Activated T-cell treated with anti-CD3 and anti-CD28 coated beads for 1 hour (primary cell): ENCODE results near the gene ABCC12.
A peak's percentile ranks its signal among the peaks of the same experiment; 100 is the strongest.

Experiments
- DNase-seq: peaks from one replicate; pipeline ENCODE4 v3.0.0-alpha.2; 2020; ENCODE audit warnings: low read depth

The ABCC12 gene

GRCh38 chr16:48131201-48131935 is 24.4 kb downstream of the ABCC12 start:
- DNase-seq, result no peak

DNA sequence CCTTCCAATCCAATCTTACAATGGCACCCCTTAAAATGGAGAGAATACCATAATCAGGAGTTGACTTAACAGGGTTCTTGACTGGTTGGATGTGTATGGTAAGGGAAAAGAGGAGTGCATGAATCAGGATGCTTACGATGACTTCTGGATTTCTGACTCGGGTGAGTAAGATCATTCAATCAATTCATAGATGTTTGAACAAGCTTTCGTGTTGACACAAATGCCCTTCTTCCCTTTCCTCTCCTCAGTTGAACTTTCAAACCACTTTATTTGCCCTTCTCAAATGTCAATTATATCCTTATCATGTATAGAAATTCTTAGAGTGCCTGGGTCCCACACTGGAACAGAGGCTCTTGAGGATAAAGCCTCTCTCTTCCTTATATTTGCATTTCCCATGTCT is 25.9 kb downstream of the ABCC12 start:
- no peak for DNase-seq

DNA sequence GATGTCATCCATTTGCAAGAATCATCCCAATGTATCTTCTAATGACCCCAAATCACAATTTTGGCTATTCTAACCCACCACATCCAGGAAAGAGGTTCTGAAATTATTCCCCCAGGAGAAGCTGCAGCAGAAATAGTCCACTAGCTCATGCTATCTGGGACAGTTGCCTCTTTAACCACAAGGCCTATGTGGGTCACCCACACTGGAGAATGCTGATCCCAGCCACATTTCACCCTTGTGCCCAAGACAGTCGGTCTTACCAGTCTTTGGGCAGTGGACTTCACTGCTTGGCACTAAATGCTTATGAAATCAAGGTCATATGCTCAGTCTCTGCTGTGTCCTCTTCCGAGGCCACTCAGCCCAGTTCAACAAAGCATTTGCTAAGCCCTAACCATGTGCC is 27.0 kb downstream of the ABCC12 start:
- no peak for DNase-seq

DNA sequence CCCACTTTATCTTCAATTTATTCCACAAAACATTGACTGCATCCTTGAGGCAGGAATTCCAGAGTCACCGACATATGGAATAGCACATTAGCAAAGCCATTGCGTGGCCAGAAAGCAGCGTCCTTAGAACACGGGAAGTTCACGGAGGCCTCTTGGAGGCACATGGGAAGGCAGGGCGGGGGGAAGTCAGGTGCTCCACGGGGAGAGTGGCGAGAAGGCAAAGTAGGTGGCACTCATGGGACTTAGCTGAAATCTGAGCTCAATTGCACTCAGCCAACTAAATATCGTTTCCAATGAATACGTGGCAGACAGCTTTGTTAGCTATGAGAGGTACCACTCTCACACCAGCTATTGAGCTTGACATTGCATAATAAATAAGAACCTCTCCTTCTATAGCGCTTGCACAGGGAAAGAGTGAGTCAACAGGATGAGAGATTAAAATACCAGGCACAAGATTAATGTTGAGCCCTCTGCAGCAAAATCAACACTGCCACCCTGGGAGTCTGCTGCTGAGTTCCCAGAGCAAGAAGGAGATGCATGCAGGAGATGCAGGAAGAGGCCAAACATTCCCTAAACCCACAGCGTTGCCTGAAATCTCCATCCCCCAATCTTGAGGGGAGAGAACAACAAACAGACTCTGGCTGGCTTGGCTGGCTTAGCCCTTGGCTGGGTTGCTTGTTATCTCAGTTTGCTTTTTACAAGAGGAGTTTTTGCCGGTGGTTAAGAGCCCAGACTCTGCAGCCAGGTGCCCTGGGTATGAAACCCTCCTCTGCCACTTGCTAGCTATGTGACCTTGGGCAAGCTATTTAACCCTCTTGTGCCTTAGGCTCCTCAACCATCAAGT is 28.8 kb downstream of the ABCC12 start:
- no peak for DNase-seq

DNA sequence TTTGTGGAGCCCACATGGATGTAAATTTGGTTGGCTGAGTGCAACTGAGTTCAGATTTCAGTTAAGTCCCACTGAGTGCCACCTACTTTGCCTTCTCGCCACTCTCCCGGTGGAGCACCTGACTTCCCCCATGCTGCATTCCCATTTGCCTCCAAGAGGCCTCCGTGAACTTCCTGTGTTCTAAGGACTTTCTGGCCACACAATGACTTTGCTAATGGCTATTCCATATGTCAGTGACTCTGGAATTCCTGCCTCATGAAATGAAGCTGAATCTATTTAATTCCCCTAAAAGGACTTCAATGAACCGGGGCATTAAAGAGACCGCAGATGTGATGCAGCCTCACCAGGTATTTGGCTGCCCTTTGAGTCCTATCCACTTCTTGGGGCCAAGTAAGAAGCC is 29.9 kb downstream of the ABCC12 start:
- no peak for DNase-seq

GRCh38 chr16:48124266-48124665 is 31.5 kb downstream of the ABCC12 start:
- no peak for DNase-seq

DNA sequence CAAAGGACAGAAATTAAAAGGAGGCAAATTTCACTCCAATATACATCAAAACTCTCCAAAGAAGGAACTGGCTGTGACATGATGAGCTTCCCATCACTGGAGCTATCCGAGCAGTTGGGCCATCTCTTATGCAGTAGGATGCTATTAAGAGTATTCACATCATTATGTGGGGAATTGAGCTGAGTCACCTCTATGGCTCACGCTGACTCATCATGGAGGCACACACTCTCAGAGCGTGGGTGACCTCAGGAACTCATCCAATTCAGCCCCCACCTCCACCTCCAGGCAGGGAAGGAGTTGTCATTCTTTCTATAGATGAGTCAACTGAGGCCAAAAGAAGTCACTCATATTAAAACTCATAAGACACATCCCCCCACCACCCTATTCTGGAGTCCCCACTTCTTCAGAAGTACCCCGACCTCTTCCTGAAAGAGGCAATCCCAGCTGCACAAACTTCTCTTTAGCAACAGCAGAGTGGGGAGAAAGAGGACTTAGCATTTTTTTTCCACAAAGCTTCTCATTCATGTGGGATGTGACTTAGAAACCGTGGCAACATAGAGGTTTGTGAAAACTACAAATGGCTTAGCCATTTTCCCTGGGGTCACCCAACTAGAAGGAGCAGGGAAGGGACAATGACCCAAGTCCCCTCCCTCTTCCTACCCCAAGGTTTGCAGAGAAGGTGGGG is 32.5 kb downstream of the ABCC12 start:
- DNase-seq, result no peak

- no peak for DNase-seq
Measured at GRCh38 chr16:48121276-48121675, 34.5 kb downstream of the ABCC12 start.

- DNase-seq, result no peak
Measured at GRCh38 chr16:48118841-48119240, 37.0 kb downstream of the ABCC12 start.

GRCh38 chr16:48117217-48118105 is 38.3 kb downstream of the ABCC12 start:
- peak; percentile 33 for DNase-seq

GRCh38 chr16:48115299-48115698 is 40.5 kb downstream of the ABCC12 start:
- DNase-seq, result no peak

- DNase-seq, result no peak
Measured at GRCh38 chr16:48114410-48114809, 41.4 kb downstream of the ABCC12 start.

DNA sequence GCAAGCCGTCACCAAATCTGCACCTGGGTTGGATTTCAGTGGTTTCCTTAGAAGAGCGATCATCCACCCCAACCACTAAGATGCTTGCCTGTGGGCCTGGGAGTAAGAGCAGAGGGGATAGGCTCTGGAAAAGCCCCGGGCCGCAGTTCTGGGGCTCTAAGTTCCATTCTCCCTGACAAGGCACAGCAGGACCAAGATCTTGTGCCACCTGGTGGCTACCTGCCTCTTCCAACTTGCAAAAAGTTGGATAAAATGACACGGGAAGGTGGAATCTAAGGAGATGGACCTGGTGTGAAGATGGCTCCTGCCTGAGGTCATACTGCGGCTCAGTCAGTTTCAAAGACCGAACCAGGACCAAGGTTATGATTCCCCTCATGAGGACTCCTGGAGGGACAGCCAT is 42.3 kb downstream of the ABCC12 start:
- DNase-seq, result no peak

GRCh38 chr16:48113001-48113400 is 42.8 kb downstream of the ABCC12 start:
- DNase-seq, result no peak

DNA sequence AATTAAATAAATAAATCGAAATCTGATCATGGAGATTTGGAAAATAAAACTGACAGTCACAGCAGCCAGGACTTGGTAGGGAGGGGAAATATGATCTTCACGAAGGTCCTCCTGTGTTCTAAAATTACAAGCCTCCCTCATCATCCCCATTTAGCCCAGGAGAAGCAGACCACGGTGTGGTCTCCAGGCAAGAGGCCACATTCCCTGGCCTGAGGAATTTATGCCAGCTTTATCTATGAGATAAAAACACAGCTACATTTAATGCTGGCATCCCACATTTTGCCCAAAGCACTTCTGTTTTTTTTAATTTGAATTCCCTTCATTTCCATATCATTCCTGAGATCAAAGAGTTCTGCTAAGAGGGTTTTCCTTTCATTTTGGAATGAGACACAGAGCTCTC is 43.2 kb downstream of the ABCC12 start:
- DNase-seq, result no peak

DNA sequence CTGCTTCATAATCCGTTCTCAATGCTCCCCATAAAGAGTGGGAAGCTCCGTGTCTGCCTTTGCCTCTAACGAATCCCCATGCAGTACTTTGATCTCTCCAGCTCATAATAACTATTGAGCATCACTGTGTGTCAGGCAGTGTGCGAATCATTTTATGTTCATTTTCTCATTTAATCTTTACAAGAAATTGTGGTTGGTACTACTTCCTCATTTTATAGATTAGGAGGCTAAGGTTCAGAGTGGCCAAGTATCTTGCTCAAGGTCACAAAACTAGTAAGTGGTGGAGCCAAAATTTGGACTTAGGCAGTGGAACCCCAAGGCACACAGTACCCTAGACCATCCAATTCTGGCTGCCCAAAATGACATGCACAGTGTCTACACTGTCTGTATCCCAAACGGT is 44.8 kb downstream of the ABCC12 start:
- no peak for DNase-seq

DNA sequence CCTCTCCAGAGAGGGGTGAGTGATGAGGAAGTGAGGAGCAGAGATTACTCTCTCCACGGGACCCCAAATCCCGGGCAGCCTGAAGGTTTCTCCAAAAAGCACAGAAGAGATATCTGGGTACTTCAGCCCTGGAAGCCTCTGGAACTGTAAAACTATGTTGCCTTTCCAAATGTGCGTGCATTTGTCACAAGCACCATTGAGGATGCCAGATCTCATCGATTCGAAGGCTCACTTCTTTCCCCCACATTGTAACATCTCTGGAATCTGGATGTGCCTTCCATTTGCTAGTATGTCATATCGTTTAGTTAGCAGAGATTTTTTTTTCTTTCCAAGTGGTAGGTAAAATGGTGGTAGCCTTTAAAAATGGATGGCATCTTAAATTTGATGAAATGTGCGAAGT is 45.8 kb downstream of the ABCC12 start:
- DNase-seq, result no peak

DNA sequence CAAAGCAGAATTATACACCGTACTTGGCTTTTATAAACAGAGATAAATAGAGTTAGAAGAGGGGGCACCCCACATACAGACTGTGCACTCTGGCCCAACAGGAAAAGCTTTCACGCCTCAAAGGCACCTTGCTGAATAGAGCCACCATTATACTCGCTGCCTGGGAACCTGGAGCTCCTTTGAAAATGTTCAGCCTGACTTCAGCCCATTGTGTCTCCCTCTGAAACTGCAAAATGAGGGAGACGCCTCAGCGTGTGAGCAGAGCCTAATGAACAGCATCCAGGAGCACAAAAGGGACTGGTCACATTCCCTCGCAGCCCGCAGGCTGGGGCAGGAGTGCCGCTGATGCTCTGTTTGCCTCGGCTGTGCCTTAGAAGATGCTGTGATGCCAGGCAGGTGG is 46.3 kb downstream of the ABCC12 start:
- DNase-seq, result no peak

GRCh38 chr16:48106446-48106845 is 49.3 kb downstream of the ABCC12 start:
- no peak for DNase-seq
